Progenitor cell of endocrine pancreas (in vitro differentiated cells): ENCODE results near the gene CERS6. TPM values are rescaled to one million over a fixed set of nuclear protein-coding genes. Genes with fewer than 3 reads are reported as not detected.

Experiments used
- DNase-seq: peaks from one replicate; pipeline ENCODE4 v3.0.0; 2021; ENCODE audit warnings: low spot score; ENCODE audit not compliant: unreplicated experiment
- H3K27ac Mint-ChIP-seq: 2 replicates; pipeline ENCODE4 v1.8.0; 2021; ENCODE audit warnings: mild to moderate bottlenecking, moderate library complexity, mixed read lengths
- H3K27me3 Mint-ChIP-seq: 2 replicates; pipeline ENCODE4 v1.8.0; 2021; ENCODE audit warnings: mixed read lengths
- H3K36me3 Mint-ChIP-seq: 2 replicates; pipeline ENCODE4 v1.8.0; 2022; ENCODE audit warnings: mixed read lengths; ENCODE audit not compliant: insufficient read depth
- H3K4me1 Mint-ChIP-seq: 2 replicates; pipeline ENCODE4 v1.8.0; 2021; ENCODE audit warnings: low read depth, mixed read lengths
- H3K4me3 Mint-ChIP-seq: 2 replicates; pipeline ENCODE4 v1.8.0; 2021; ENCODE audit warnings: low read depth, mild to moderate bottlenecking, moderate library complexity, mixed read lengths
- H3K9me3 Mint-ChIP-seq: 2 replicates; pipeline ENCODE4 v1.8.0; 2021; ENCODE audit warnings: low read depth, mixed read lengths
- total RNA-seq: library from RNA; stranded (reverse); gene quantifications from 2 replicates; pipeline ENCODE4 v1.2.1, GENCODE V29; 2021
- TF ChIP-seq, protein P1 (sequence below): fragments of 200-600 bp; sonication (generic); IDR thresholded peaks from one replicate; pipeline ENCODE4 v1.5.0; 2021; ENCODE audit warnings: antibody characterized with exemption, mild to moderate bottlenecking; ENCODE audit not compliant: unreplicated experiment

CERS6 gene
- total RNA-seq, 1 donor from 2014 or later = 32.5 TPM

DNA sequence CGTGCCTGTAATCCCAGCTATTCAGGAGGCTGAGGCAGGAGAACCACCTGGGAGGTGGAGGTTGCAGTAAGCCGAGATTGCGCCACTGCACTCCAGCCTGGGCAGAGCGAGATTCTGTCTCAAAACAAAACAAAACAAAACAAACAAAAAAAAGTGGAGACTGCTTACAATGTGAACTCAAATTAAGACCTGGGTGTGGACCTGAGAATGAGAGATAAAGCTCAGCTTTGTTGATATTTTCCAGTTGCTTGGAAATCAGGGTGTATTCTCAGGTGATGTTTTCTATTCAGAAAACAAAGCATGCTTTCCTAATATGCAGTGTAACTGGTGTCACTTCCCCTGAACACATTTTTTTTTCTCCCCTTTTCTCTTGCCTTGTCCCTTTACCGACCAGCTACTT, 5.3 kb upstream of the CERS6 start:
- TF ChIP-seq, protein P1, sequence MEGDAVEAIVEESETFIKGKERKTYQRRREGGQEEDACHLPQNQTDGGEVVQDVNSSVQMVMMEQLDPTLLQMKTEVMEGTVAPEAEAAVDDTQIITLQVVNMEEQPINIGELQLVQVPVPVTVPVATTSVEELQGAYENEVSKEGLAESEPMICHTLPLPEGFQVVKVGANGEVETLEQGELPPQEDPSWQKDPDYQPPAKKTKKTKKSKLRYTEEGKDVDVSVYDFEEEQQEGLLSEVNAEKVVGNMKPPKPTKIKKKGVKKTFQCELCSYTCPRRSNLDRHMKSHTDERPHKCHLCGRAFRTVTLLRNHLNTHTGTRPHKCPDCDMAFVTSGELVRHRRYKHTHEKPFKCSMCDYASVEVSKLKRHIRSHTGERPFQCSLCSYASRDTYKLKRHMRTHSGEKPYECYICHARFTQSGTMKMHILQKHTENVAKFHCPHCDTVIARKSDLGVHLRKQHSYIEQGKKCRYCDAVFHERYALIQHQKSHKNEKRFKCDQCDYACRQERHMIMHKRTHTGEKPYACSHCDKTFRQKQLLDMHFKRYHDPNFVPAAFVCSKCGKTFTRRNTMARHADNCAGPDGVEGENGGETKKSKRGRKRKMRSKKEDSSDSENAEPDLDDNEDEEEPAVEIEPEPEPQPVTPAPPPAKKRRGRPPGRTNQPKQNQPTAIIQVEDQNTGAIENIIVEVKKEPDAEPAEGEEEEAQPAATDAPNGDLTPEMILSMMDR = no peak
- Mint-ChIP-seq H3K27ac (no peak overlapping the region), H3K4me1 (no peaks in the 10 kb centered on the region), H3K9me3 (no peaks in the 10 kb centered on the region), H3K36me3 (no peaks in the 10 kb centered on the region), H3K27me3 (no peaks in the 10 kb centered on the region), H3K4me3 (no peak overlapping the region)
- DNase-seq = no peak

GRCh38 chr2:168452781-168453180, 3.3 kb upstream of the CERS6 start:
- TF ChIP-seq, protein P1 = no peak
- H3K4me1 Mint-ChIP-seq = peaks cover 4% of the 10 kb centered on the region
- no peak overlapping the region for H3K4me3 Mint-ChIP-seq
- no peaks in the 10 kb centered on the region for H3K9me3 Mint-ChIP-seq
- H3K36me3 Mint-ChIP-seq = no peaks in the 10 kb centered on the region
- DNase-seq = no peak
- H3K27ac Mint-ChIP-seq = no peak overlapping the region
- no peaks in the 10 kb centered on the region for H3K27me3 Mint-ChIP-seq

DNA sequence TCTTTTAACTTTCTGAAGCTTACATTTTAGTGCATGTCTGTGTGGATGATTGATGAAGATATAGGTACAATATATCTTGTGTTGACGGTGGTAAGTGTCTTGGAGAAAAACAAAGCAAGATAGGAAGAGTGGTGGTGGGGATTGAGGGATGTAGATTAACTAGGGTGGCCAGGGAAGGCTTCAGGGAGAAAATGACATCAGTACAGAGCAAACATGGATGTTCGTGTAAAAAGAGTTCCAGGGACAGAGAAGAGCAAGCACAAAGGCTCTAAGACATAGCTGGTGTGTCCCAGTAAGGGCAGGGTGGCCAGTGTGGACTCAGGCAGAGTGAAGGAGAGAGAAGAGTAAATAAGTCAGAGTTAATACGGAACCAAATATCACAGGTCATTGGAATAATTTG, 2.7 kb upstream of the CERS6 start:
- no peak for DNase-seq
- Mint-ChIP-seq H3K9me3 (no peaks in the 10 kb centered on the region), H3K27ac (no peak overlapping the region), H3K36me3 (no peaks in the 10 kb centered on the region), H3K4me1 (peaks cover 10% of the 10 kb centered on the region), H3K27me3 (no peaks in the 10 kb centered on the region), H3K4me3 (no peak overlapping the region)
- TF ChIP-seq, protein P1 = no peak

DNA sequence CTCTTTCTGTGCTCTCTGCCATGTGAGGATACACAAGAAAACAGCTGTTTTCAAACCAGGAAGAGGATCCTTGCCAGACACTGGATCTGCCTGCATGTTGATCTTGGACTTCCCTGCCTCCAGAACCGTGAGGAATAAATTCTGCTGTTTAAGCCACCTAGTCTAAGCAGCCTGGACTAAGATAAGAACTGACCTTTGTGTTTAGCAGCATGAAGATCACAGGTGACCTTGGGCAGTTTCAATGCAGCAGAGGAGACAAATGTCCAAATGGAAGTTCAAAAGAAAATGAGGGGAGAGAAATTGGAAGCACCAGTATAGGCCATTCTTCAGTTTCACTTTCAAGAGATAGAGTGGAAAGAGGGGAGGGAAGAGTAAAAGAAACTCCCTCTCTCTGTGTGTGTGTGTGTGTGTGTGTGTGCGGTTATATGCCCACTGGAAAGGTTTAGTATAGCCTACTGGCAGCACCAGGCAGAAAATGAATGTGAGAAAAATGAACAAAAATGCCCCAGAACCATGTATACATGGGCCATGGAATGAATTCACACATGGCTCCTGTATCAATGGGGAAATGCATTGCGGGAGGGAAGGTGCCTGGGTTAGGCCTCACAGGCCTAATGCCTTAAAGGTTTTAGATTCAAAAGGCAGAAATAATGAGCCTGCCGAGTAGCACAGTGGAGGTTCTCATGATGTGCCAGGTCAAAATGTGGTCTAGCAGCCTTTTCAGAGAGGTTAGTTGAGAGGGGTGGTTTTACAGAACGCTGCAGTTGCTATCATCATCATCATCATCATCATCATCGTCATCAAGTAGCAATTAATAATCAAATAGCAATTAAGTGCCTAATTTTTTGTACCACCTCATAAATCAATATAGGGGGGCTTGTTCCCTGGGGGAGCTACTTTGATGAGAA, 1.1 kb upstream of the CERS6 start:
- Mint-ChIP-seq H3K4me1 (peaks cover 20% of the 10 kb centered on the region), H3K4me3 (no peak overlapping the region), H3K9me3 (no peaks in the 10 kb centered on the region), H3K36me3 (no peaks in the 10 kb centered on the region), H3K27ac (no peak overlapping the region), H3K27me3 (no peaks in the 10 kb centered on the region)
- DNase-seq = no peak
- TF ChIP-seq, protein P1 = no peak

GRCh38 chr2:168456521-168457189, 583 bp downstream of the CERS6 start:
- DNase-seq = peak; percentile 58
- H3K27ac Mint-ChIP-seq = peak overlapping the region; percentile 93

More at GRCh38 chr2:168456521-168457189, 583 bp downstream of the CERS6 start:
- no peak overlapping the region for H3K4me3 Mint-ChIP-seq
- H3K4me1 Mint-ChIP-seq = peaks cover 25% of the 10 kb centered on the region
- H3K36me3 Mint-ChIP-seq = no peaks in the 10 kb centered on the region
- H3K9me3 Mint-ChIP-seq = no peaks in the 10 kb centered on the region
- TF ChIP-seq, protein P1 = no peak
- H3K27me3 Mint-ChIP-seq = no peaks in the 10 kb centered on the region
